ENCODE results near the gene FAM217B.
"Not testable (repeated sequence)": the region's sequence is repeated elsewhere in the genome, so short reads cannot be mapped to it uniquely, and the experiment has no call there.

FAM217B gene

GRCh38 chr20:59939052-59939878 lies 924 bp upstream of the FAM217B start:
- DNase-seq, result no peak

GRCh38 chr20:59939879-59940128 lies 385 bp upstream of the FAM217B start:
- DNase-seq, result no peak

GRCh38 chr20:59940956-59941294 lies 736 bp downstream of the FAM217B start:
- DNase-seq, result no peak

- DNase-seq, result no peak
These were observed 2.1 kb downstream of the FAM217B start for GRCh38 chr20:59942245-59942644.

- DNase-seq, result no peak
These were observed 4.5 kb downstream of the FAM217B start for GRCh38 chr20:59944726-59945125.

- DNase-seq, result no peak
These were observed 5.0 kb downstream of the FAM217B start for GRCh38 chr20:59945175-59945574.

GRCh38 chr20:59945731-59946130 lies 5.5 kb downstream of the FAM217B start:
- DNase-seq, result no peak

GRCh38 chr20:59947376-59947775 lies 7.2 kb downstream of the FAM217B start:
- DNase-seq, result no peak

- DNase-seq, result no peak
These were observed 8.0 kb downstream of the FAM217B start for GRCh38 chr20:59948212-59948611.

- DNase-seq, result no peak
These were observed 8.9 kb downstream of the FAM217B start for GRCh38 chr20:59948828-59949720.

- no peak for DNase-seq
These were observed 9.7 kb downstream of the FAM217B start for GRCh38 chr20:59949911-59950310.

- DNase-seq, result no peak
These were observed 14.5 kb downstream of the FAM217B start for GRCh38 chr20:59954718-59955117.

GRCh38 chr20:59955131-59955796 lies 15.1 kb downstream of the FAM217B start:
- DNase-seq, result no peak

- not testable (repeated sequence) for DNase-seq
These were observed 17.4 kb downstream of the FAM217B start for GRCh38 chr20:59957568-59957967.

GRCh38 chr20:59958123-59958522 lies 17.9 kb downstream of the FAM217B start, which contains the start of gene CDH26:
Gene CDH26 (plus strand): TSS chr20:59958423. CDS start chr20:59958727, 304 bp downstream.
- no peak for DNase-seq

- no peak for DNase-seq
These were observed 18.4 kb downstream of the FAM217B start for GRCh38 chr20:59958626-59959025.

GRCh38 chr20:59961423-59961822 lies 21.2 kb downstream of the FAM217B start:
- no peak for DNase-seq

- no peak for DNase-seq
These were observed 22.0 kb downstream of the FAM217B start for GRCh38 chr20:59962155-59962554.

GRCh38 chr20:59966428-59966827 lies 26.2 kb downstream of the FAM217B start:
- no peak for DNase-seq

- DNase-seq, result no peak
These were observed 31.2 kb downstream of the FAM217B start for GRCh38 chr20:59971428-59971827.

GRCh38 chr20:59972037-59972801 lies 32.0 kb downstream of the FAM217B start:
- DNase-seq, result no peak

GRCh38 chr20:59976156-59976782 lies 36.1 kb downstream of the FAM217B start:
- DNase-seq, result no peak
